Mucosa of descending colon (tissue), 3 donors: ENCODE data around the gene INSR. TPM values are rescaled to one million over a fixed set of nuclear protein-coding genes. Genes with fewer than 3 reads are reported as not detected.
A peak's percentile ranks its signal among the peaks of the same experiment; 100 is the strongest.

ENCODE experiments used
- ATAC-seq: fragments of 200-7000 bp; cut with Tn5 transposase; one replicate; pipeline ENCODE4 v1.9.1; 2020; ENCODE audit warnings: mild to moderate bottlenecking, moderate library complexity
- DNase-seq, 3 donors: peaks; one replicate each; pipeline ENCODE4 v3.0.0-alpha.2; 2020
- H3K36me3 ChIP-seq: fragments of 200-600 bp; one replicate; pipeline ENCODE4 v1.8.0; 2021; ENCODE audit warnings: low read depth, mild to moderate bottlenecking
- H3K4me1 ChIP-seq: fragments of 200-600 bp; one replicate; pipeline ENCODE4 v1.8.0; 2021; ENCODE audit warnings: low read depth, mild to moderate bottlenecking
- H3K4me3 ChIP-seq: fragments of 200-600 bp; one replicate; pipeline ENCODE4 v1.8.0; 2021; ENCODE audit warnings: mild to moderate bottlenecking
- H3K9me3 ChIP-seq: fragments of 200-600 bp; one replicate; pipeline ENCODE4 v1.8.0; 2021; ENCODE audit warnings: mild to moderate bottlenecking
- intact Hi-C, 2 donors: fragments of 100-400 bp; cut with DNase I in 1 of 2; cut with micrococcal nuclease in 1 of 2; formaldehyde crosslinking; loops; one replicate each; pipeline versions ENCODE4 v1.11.0 to v1.11.1; 2022; cut with DNase I, micrococcal nuclease
- total RNA-seq, 3 donors: library from RNA; stranded (reverse); fragmentation: NEBNext Ultra II Directional in 2 of 3; extraction: Animal tissue kit (Norgen Biotek cat#: 25700) in 2 of 3; gene quantifications; one replicate each; pipeline versions ENCODE4 v1.2.1 to v1.2.4, GENCODE V29; 2021 to 2023
- TF ChIP-seq, protein P1 (sequence below): fragments of 200-600 bp; IDR thresholded peaks from one replicate; pipeline ENCODE4 v1.8.0; 2022; ENCODE audit warnings: antibody characterized with exemption, mild to moderate bottlenecking
- donor health status: DM: no; HTN: no; CAD: no; lungs with moderate emphysema.
- donor health status: DM: no; HTN: no; CAD: no.
- donor health status: DM: no; HTN: yes; CAD: no.

INSR gene
- total RNA-seq, 3 donors from 2014 or later = 74.9 to 109 (median 91.2) TPM

DNA sequence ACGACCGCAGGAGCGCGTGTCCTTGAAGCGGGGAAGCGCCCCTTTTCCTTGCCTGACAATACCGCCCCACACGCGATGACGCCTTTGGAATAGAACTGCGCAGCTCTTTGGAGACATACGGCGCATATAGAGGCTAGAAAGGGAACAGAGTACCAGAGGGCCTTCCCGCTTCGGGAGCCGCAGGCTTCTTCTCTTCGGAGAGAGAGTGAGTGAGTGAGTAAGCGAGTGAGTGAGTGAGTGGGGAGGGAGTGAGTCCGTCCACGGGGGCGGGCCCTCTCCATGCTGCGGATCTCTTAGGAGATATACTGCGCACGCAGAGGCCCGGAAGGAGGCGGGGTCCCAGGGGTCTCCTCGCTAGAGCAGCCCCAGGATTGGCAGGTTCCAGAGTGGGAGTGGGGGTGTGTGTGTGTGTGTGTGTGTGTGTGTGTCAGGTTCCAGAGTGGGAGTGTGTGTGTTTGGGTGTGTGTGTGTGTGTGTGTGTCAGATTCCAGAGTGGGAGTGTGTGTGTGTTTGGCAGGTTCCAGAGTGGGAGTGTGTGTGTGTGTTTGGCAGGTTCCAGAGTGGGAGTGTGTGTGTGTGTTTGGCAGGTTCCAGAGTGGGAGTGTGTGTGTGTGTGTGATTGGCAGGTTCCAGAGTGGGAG lies 97.0 kb downstream of the INSR start:
- ATAC-seq (peak; percentile 67), DNase-seq (peak; percentile 83 to 94 (median 86))
- intact Hi-C loops = loop anchor here in 1 of 2 donors (10.0 kb wide), 1 partner anchor 98 kb away; the partner anchor contains the start of gene INSR
- peaks cover 23% of the 10 kb centered on the region for H3K4me1 ChIP-seq
- H3K9me3 ChIP-seq = no peaks in the 10 kb centered on the region
- H3K36me3 ChIP-seq = no peaks in the 10 kb centered on the region
- TF ChIP-seq, protein P1, sequence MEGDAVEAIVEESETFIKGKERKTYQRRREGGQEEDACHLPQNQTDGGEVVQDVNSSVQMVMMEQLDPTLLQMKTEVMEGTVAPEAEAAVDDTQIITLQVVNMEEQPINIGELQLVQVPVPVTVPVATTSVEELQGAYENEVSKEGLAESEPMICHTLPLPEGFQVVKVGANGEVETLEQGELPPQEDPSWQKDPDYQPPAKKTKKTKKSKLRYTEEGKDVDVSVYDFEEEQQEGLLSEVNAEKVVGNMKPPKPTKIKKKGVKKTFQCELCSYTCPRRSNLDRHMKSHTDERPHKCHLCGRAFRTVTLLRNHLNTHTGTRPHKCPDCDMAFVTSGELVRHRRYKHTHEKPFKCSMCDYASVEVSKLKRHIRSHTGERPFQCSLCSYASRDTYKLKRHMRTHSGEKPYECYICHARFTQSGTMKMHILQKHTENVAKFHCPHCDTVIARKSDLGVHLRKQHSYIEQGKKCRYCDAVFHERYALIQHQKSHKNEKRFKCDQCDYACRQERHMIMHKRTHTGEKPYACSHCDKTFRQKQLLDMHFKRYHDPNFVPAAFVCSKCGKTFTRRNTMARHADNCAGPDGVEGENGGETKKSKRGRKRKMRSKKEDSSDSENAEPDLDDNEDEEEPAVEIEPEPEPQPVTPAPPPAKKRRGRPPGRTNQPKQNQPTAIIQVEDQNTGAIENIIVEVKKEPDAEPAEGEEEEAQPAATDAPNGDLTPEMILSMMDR = no peak
- H3K4me3 ChIP-seq = no peak overlapping the region

DNA sequence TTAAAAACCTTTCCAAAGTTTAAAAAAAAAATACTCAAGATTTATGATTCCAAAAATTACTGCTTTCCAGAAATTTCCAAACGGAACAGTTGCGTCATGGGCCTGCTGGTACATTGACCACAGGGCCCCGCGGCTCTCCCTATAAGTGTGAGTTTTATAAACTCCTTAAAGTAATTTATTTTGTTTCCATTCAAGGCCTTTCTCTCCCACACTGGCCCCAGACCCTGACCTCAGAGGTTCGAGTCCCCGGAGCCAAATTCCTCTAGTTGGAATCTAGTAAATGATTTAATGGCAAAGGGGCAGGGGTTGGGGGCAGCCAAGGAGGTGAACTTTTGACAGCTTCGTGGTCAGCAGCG lies 97.5 kb downstream of the INSR start:
- Histone ChIP-seq H3K9me3 (no peaks in the 10 kb centered on the region), H3K36me3 (no peaks in the 10 kb centered on the region), H3K4me1 (peaks cover 21% of the 10 kb centered on the region), H3K4me3 (no peak overlapping the region)
- peak in 1 of 3 donors; percentile 31 for DNase-seq
- intact Hi-C loops = loop anchor here in 1 of 2 donors (10.0 kb wide), 1 partner anchor 98 kb away; the partner anchor contains the start of gene INSR
- no peak for ATAC-seq
- TF ChIP-seq, protein P1 = no peak

DNA sequence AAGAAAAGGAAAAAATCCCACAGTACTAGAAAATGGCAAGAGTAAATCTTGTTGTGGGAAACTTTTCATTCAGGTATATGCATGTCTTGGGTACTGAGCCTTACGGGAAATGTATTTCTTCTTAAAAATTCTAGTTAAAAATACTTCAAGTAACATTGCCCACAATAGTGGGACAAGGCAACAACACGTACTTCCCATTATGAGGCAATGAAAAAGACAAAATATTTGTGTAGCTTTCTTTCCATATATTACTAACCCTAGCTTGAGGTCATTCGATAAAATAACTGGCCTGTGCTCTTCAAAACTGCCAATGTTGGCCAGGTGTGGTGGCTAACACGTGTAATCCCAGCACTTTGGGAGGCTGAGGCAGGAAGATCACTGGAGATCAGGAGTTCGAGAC lies 99.2 kb downstream of the INSR start:
- ATAC-seq (no peak), DNase-seq (no peak)
- peaks cover 18% of the 10 kb centered on the region for H3K4me1 ChIP-seq
- no peaks in the 10 kb centered on the region for H3K9me3 ChIP-seq
- intact Hi-C loops = loop anchor here in 1 of 2 donors (10.0 kb wide), 1 partner anchor 100 kb away; the partner anchor contains the start of gene INSR
- no peaks in the 10 kb centered on the region for H3K36me3 ChIP-seq
- TF ChIP-seq, protein P1 = no peak
- H3K4me3 ChIP-seq = no peak overlapping the region

DNA sequence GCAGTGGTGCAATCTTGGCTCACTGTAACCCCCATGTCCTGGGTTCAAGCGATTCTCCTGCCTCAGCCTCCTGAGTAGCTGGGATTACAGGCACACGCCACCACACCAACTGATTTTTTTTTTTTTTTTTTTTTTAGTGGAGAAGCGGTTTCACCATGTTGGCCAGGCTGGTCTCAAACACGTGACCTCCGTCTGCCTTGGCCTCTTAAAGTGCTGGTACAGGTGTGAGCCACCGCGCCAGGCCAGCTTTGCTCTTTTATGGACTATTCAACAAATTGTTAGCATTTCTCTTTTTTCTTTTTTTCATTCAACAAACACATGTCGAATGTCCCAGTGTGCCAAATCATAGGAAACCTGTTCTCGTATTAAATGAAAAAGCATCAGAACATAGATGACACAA lies 99.6 kb downstream of the INSR start:
- ATAC-seq (no peak), DNase-seq (no peak)
- TF ChIP-seq, protein P1 = no peak
- intact Hi-C loops = loop anchor here in 1 of 2 donors (10.0 kb wide), 1 partner anchor 100 kb away; the partner anchor contains the start of gene INSR
- no peak overlapping the region for H3K4me3 ChIP-seq
- no peaks in the 10 kb centered on the region for H3K36me3 ChIP-seq
- peaks cover 18% of the 10 kb centered on the region for H3K4me1 ChIP-seq
- H3K9me3 ChIP-seq = no peaks in the 10 kb centered on the region

DNA sequence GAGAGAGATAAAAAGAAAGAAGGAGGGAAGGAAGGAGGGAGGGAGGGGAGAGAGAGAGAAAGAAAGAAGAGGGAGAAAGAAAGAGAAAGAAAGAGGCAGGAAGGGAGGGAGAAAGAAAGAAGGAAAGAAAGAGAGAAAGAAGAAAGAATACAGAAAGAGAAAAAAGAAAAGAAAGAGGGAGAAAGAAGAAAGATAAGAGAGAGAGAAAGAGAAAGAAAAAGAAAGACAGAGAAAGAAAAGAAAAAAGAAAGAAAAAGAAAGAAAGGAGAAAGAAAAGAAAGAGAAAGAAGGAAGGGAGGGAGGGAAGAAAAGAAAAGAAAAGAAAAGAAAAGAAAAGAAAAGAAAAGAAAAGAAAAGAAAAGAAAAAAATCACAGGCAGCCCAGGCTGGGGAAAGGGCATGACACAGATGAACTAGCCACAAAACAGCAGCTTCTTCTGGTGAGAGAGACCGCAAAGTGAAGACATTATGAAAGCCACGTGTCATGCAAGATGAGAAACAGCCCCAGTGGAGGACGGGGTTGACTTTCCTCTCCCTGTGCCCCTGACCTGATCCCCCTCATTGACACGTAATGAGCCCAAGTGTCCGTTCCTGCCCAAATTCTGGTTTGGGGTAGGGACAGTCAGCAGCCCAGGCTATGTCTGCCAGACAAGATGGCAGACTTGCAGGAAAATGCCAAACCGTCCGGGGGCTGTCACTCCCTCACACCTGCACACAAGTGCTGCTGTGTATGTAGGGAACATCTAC lies 102.1 kb downstream of the INSR start:
- Histone ChIP-seq H3K9me3 (no peaks in the 10 kb centered on the region), H3K4me1 (peaks cover 13% of the 10 kb centered on the region), H3K36me3 (no peaks in the 10 kb centered on the region), H3K4me3 (no peak overlapping the region)
- TF ChIP-seq, protein P1 = no peak
- intact Hi-C loops = loop anchor here in 1 of 2 donors (10.0 kb wide), 1 partner anchor 103 kb away; the partner anchor contains the start of gene INSR
- no peak for DNase-seq
- no peak for ATAC-seq
